Prostate gland (tissue), 2 donors: Measurements from ENCODE around the gene GJA5.

Source experiments
- CTCF ChIP-seq, 4 experiments: fragments of 200-600 bp in 2 of 4; fragments of 450-650 bp in 2 of 4; sonication (generic) in 2 of 4; IDR thresholded peaks; 1 replicate in 3 of 4; 2 replicates in 1 of 4; pipeline ENCODE4 v1.5.1; 2016 to 2019; ENCODE audit warnings: antibody characterized with exemption in 4 of 4, mild to moderate bottlenecking in 2 of 4, moderate library complexity in 2 of 4
- POLR2A ChIP-seq: fragments of 450-650 bp; IDR thresholded peaks from one replicate; pipeline ENCODE4 v1.6.1; 2016; ENCODE audit warnings: antibody characterized with exemption, mild to moderate bottlenecking

GRCh38 chr1:147787765-147788164 is 27.4 kb upstream of the GJA5 start:
- TF ChIP-seq CTCF (IDR thresholded peaks at IDR 0.05) = no peak
- TF ChIP-seq POLR2A = no peak
